ENCODE results near the gene STX1A.

GRCh38 chr7:73739387-73739767 is 19.9 kb upstream of the STX1A start:
- TF ChIP-seq POLR2A (IDR thresholded peaks at IDR 0.05; ENCODE audit: low read length) (no peak), GATA1 (IDR thresholded peaks at IDR 0.05; ENCODE audit: low read depth, low read length) (no peak)

Data from erythroblast (primary cell).